K562 (cell line): Measurements from ENCODE around the gene C5orf24. TPM values are rescaled to one million over a fixed set of nuclear protein-coding genes. Genes with fewer than 3 reads are reported as not detected.

Source experiments
- ARID1B ChIP-seq: fragments of 450-650 bp; IDR thresholded peaks from 2 replicates; pipeline ENCODE4 v1.6.1; 2016; ENCODE audit warnings: antibody characterized with exemption, mild to moderate bottlenecking, inconsistent platforms
- C11orf30 ChIP-seq: fragments of 450-650 bp; IDR thresholded peaks from 2 replicates; pipeline ENCODE4 v1.6.1; 2016; ENCODE audit warnings: low read depth, mild to moderate bottlenecking
- CBX1 ChIP-seq: sonication (generic); IDR thresholded peaks from 2 replicates; pipeline ENCODE4 v1.6.1; 2016; ENCODE audit warnings: antibody characterized with exemption, low read depth, mild to moderate bottlenecking
- ESRRB ChIP-seq: fragments of 250-450 bp; sonication (Bioruptor Pico); IDR thresholded peaks from 2 replicates; pipeline ENCODE4 v1.5.0; 2020; ENCODE audit warnings: mild to moderate bottlenecking, moderate library complexity, borderline replicate concordance
- MCM2 ChIP-seq: fragments of 450-650 bp; IDR thresholded peaks from 2 replicates; pipeline ENCODE4 v1.6.1; 2017; ENCODE audit warnings: low read depth, mild to moderate bottlenecking
- MTA2 ChIP-seq: fragments of 450-650 bp; IDR thresholded peaks from 2 replicates; pipeline ENCODE4 v1.6.1; 2016; ENCODE audit warnings: low read depth
- NCOA1 ChIP-seq: fragments of 450-650 bp; IDR thresholded peaks from 2 replicates; pipeline ENCODE4 v1.6.1; 2016; ENCODE audit warnings: low read depth
- NR2C2 ChIP-seq, 2 experiments: fragments of 200-800 bp in 1 of 2; sonication (Bioruptor generic) in 1 of 2; sonication (generic) in 1 of 2; formaldehyde crosslinking in 1 of 2; IDR thresholded peaks; 2 replicates each; pipeline versions ENCODE4 v1.6.1 to v1.8.0; 2016 to 2022; ENCODE audit warnings: mild to moderate bottlenecking in 1 of 2, missing compliant biosample characterization in 1 of 2, missing genetic modification characterization in 1 of 2, missing genetic modification reagents in 1 of 2
- PRMT5 ChIP-seq: sonication (generic); formaldehyde crosslinking; IDR thresholded peaks from 2 replicates; pipeline ENCODE4 v1.5.0; 2020; ENCODE audit warnings: missing genetic modification reagents
- PRPF4 ChIP-seq: fragments of 200-400 bp; formaldehyde crosslinking; IDR thresholded peaks from one replicate; pipeline ENCODE4 v1.6.1; 2017; ENCODE audit warnings: low read length, low read depth, mild to moderate bottlenecking; ENCODE audit not compliant: insufficient read depth, poor library complexity, severe bottlenecking
- RBFOX2 ChIP-seq: fragments of 200-400 bp; formaldehyde crosslinking; IDR thresholded peaks from 2 replicates; pipeline ENCODE4 v1.6.1; 2017; ENCODE audit warnings: low read depth, mild to moderate bottlenecking, low read length, moderate library complexity
- RBM25 ChIP-seq: fragments of 200-400 bp; formaldehyde crosslinking; IDR thresholded peaks from 2 replicates; pipeline ENCODE4 v1.6.1; 2018; ENCODE audit warnings: low read length, low read depth, moderate library complexity; ENCODE audit not compliant: severe bottlenecking
- SIN3B ChIP-seq: fragments of 450-650 bp; IDR thresholded peaks from 2 replicates; pipeline ENCODE4 v1.6.1; 2017; ENCODE audit warnings: low read depth, mild to moderate bottlenecking, moderate library complexity
- SOX6 ChIP-seq: fragments of 450-650 bp; IDR thresholded peaks from 2 replicates; pipeline ENCODE4 v1.6.1; 2014; ENCODE audit warnings: mild to moderate bottlenecking
- SP2 ChIP-seq: IDR thresholded peaks from 2 replicates; pipeline ENCODE4 v1.6.1; 2011; ENCODE audit warnings: mild to moderate bottlenecking, low read depth, low read length, moderate library complexity; ENCODE audit not compliant: poor library complexity, severe bottlenecking; ENCODE audit errors: extremely low read depth
- ZEB2 ChIP-seq: fragments of 450-650 bp; IDR thresholded peaks from 2 replicates; pipeline ENCODE4 v1.6.1; 2016
- ZNF23 ChIP-seq: fragments of 250-450 bp; sonication (Bioruptor Pico); IDR thresholded peaks from 2 replicates; pipeline ENCODE4 v1.4.0; 2020; ENCODE audit warnings: mild to moderate bottlenecking
- ZNF668 ChIP-seq: fragments of 250-450 bp; sonication (Bioruptor Pico); IDR thresholded peaks from 2 replicates; pipeline ENCODE4 v1.8.0; 2022; ENCODE audit warnings: mild to moderate bottlenecking, inconsistent platforms
- polyA plus RNA-seq, 8 experiments: library from polyadenylated mRNA; depleted of rRNA in 4 of 8; stranded (reverse) in 5 of 8; unstranded in 3 of 8; fragments of >200 nt; fragmentation: Nextera tagmentation in 2 of 8; fragmentation: Illumina TruSeq in 1 of 8; extraction: Ambion mirVana in 2 of 8; extraction: Trizol in 1 of 8; gene quantifications; 2 replicates each; pipeline versions ENCODE4 v1.2.1 to v1.2.3, GENCODE V29; 2011 to 2014; ENCODE audit warnings: inconsistent platforms in 1 of 8, missing spikeins in 1 of 8
- total RNA-seq, 7 experiments: library from RNA; depleted of rRNA in 6 of 7; stranded (reverse); fragments of >200 nt in 6 of 7; fragmentation: Illumina TruSeq in 2 of 7; extraction: Trizol in 2 of 7; gene quantifications; 2 replicates each; pipeline versions ENCODE4 v1.2.1 to v1.2.3, GENCODE V29; 2011 to 2021; ENCODE audit warnings: low replicate concordance in 1 of 7
- TF ChIP-seq, protein P1 (sequence below), 2 experiments: fragments of 450-650 bp in 1 of 2; sonication (generic) in 1 of 2; formaldehyde crosslinking; conservative IDR thresholded peaks; 2 replicates each; pipeline versions ENCODE4 v1.4.0 to v1.8.1; 2020 to 2022; ENCODE audit warnings: mild to moderate bottlenecking in 1 of 2, missing genetic modification reagents in 1 of 2
- TF ChIP-seq, protein P2 (sequence below): fragments of 250-450 bp; sonication (Bioruptor Pico); IDR thresholded peaks from 2 replicates; pipeline ENCODE4 v1.8.0; 2022; ENCODE audit warnings: inconsistent platforms, mild to moderate bottlenecking, moderate library complexity, borderline replicate concordance
- TF ChIP-seq, protein P3 (sequence below): fragments of 150-350 bp; IDR thresholded peaks from 2 replicates; pipeline ENCODE4 v1.6.1; 2014; ENCODE audit warnings: low read depth, mild to moderate bottlenecking, low read length, borderline replicate concordance
- TF ChIP-seq, protein P4 (sequence below): fragments of 250-450 bp; sonication (Bioruptor Pico); IDR thresholded peaks from 2 replicates; pipeline ENCODE4 v1.4.0; 2020; ENCODE audit warnings: mild to moderate bottlenecking

The C5orf24 gene
- total and polyA plus RNA-seq, 9 of the 15 experiments (the other 6 are each of a cell fraction or from before 2014, with no cell fraction given) = 8.9 to 38.6 (median 28.4) TPM

- TF ChIP-seq, protein P1, sequence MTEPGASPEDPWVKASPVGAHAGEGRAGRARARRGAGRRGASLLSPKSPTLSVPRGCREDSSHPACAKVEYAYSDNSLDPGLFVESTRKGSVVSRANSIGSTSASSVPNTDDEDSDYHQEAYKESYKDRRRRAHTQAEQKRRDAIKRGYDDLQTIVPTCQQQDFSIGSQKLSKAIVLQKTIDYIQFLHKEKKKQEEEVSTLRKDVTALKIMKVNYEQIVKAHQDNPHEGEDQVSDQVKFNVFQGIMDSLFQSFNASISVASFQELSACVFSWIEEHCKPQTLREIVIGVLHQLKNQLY (CRISPR knock-in tag; conservative IDR thresholded peaks at IDR 0.05) = no peak
- TF ChIP-seq MCM2 = no peak
- no peak for TF ChIP-seq CBX1
- no peak for TF ChIP-seq ARID1B
- TF ChIP-seq SIN3B = no peak
- peak; percentile 37; the same call in 1 of the 2 replicates for TF ChIP-seq ZEB2
- TF ChIP-seq PRMT5 (CRISPR knock-in tag) = no peak
- TF ChIP-seq SP2 = no peak
- TF ChIP-seq RBM25 = no peak
- TF ChIP-seq C11orf30 = no peak
- peak; percentile 79 for TF ChIP-seq RBFOX2
- no peak for TF ChIP-seq NCOA1
- no peak for TF ChIP-seq SOX6
- no peak for TF ChIP-seq ZNF23 (CRISPR knock-in tag)
- TF ChIP-seq, protein P2, sequence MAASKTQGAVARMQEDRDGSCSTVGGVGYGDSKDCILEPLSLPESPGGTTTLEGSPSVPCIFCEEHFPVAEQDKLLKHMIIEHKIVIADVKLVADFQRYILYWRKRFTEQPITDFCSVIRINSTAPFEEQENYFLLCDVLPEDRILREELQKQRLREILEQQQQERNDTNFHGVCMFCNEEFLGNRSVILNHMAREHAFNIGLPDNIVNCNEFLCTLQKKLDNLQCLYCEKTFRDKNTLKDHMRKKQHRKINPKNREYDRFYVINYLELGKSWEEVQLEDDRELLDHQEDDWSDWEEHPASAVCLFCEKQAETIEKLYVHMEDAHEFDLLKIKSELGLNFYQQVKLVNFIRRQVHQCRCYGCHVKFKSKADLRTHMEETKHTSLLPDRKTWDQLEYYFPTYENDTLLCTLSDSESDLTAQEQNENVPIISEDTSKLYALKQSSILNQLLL (CRISPR knock-in tag) = no peak
- TF ChIP-seq, protein P3, sequence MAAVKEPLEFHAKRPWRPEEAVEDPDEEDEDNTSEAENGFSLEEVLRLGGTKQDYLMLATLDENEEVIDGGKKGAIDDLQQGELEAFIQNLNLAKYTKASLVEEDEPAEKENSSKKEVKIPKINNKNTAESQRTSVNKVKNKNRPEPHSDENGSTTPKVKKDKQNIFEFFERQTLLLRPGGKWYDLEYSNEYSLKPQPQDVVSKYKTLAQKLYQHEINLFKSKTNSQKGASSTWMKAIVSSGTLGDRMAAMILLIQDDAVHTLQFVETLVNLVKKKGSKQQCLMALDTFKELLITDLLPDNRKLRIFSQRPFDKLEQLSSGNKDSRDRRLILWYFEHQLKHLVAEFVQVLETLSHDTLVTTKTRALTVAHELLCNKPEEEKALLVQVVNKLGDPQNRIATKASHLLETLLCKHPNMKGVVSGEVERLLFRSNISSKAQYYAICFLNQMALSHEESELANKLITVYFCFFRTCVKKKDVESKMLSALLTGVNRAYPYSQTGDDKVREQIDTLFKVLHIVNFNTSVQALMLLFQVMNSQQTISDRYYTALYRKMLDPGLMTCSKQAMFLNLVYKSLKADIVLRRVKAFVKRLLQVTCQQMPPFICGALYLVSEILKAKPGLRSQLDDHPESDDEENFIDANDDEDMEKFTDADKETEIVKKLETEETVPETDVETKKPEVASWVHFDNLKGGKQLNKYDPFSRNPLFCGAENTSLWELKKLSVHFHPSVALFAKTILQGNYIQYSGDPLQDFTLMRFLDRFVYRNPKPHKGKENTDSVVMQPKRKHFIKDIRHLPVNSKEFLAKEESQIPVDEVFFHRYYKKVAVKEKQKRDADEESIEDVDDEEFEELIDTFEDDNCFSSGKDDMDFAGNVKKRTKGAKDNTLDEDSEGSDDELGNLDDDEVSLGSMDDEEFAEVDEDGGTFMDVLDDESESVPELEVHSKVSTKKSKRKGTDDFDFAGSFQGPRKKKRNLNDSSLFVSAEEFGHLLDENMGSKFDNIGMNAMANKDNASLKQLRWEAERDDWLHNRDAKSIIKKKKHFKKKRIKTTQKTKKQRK = no peak
- TF ChIP-seq MTA2 = no peak
- TF ChIP-seq, protein P4, sequence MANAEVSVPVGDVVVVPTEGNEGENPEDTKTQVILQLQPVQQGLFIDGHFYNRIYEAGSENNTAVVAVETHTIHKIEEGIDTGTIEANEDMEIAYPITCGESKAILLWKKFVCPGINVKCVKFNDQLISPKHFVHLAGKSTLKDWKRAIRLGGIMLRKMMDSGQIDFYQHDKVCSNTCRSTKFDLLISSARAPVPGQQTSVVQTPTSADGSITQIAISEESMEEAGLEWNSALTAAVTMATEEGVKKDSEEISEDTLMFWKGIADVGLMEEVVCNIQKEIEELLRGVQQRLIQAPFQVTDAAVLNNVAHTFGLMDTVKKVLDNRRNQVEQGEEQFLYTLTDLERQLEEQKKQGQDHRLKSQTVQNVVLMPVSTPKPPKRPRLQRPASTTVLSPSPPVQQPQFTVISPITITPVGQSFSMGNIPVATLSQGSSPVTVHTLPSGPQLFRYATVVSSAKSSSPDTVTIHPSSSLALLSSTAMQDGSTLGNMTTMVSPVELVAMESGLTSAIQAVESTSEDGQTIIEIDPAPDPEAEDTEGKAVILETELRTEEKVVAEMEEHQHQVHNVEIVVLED (CRISPR knock-in tag) = no peak
- peak; percentile 48 for TF ChIP-seq PRPF4
- no peak for TF ChIP-seq ESRRB (CRISPR knock-in tag)
- TF ChIP-seq ZNF668 = no peak
- TF ChIP-seq NR2C2 (CRISPR knock-in tag; IDR thresholded peaks at IDR 0.05) = no peak
- TF ChIP-seq NR2C2 (tag; IDR thresholded peaks at IDR 0.05) = peak; percentile 89
Observed at GRCh38 chr5:134905246-134905996, 59.7 kb downstream of the C5orf24 start (continued).
